Stimulated activated CD8-positive, alpha-beta memory T cell treated with anti-CD3 and anti-CD28 coated beads, Interleukin-7, amount 100 ng/mL, for 4 hours (primary cell): ENCODE results near the gene MAG.

Experiments
- DNase-seq, 2 donors: peaks; one replicate each; pipeline ENCODE4 v3.0.0-alpha.2; 2020; ENCODE audit warnings: low read depth in 2 of 2

The MAG gene

GRCh38 chr19:35297922-35298321 is 6.0 kb downstream of the MAG start:
- no peak for DNase-seq

- no peak for DNase-seq
These were observed 6.6 kb downstream of the MAG start for GRCh38 chr19:35298561-35298972.

GRCh38 chr19:35299523-35300338 is 7.8 kb downstream of the MAG start:
- DNase-seq, result no peak

- DNase-seq, result no peak
These were observed 8.3 kb downstream of the MAG start for GRCh38 chr19:35300339-35300649.

GRCh38 chr19:35301961-35302360 is 10.0 kb downstream of the MAG start:
- no peak for DNase-seq

- DNase-seq, result no peak
These were observed 10.5 kb downstream of the MAG start for GRCh38 chr19:35302446-35302845.

- no peak for DNase-seq
These were observed 11.5 kb downstream of the MAG start for GRCh38 chr19:35303357-35303915.

GRCh38 chr19:35304036-35304435 is 12.1 kb downstream of the MAG start:
- no peak for DNase-seq

GRCh38 chr19:35305181-35305580 is 13.2 kb downstream of the MAG start:
- no peak for DNase-seq

- no peak for DNase-seq
These were observed 14.7 kb downstream of the MAG start for GRCh38 chr19:35306473-35307246.

- DNase-seq, result no peak
These were observed 16.0 kb downstream of the MAG start for GRCh38 chr19:35307931-35308330.

GRCh38 chr19:35308910-35309309 is 16.9 kb downstream of the MAG start:
- DNase-seq, result no peak

GRCh38 chr19:35309481-35310279 is 17.7 kb downstream of the MAG start:
- no peak for DNase-seq

GRCh38 chr19:35310331-35310730 is 18.4 kb downstream of the MAG start:
- no peak for DNase-seq

- DNase-seq, result no peak
These were observed 19.0 kb downstream of the MAG start for GRCh38 chr19:35310811-35311465.

- DNase-seq, result no peak
These were observed 20.1 kb downstream of the MAG start for GRCh38 chr19:35311901-35312665.

- no peak for DNase-seq
These were observed 21.6 kb downstream of the MAG start for GRCh38 chr19:35313587-35313986.

GRCh38 chr19:35314031-35314430 is 22.1 kb downstream of the MAG start:
- no peak for DNase-seq

- no peak for DNase-seq
These were observed 23.0 kb downstream of the MAG start for GRCh38 chr19:35314858-35315470.

GRCh38 chr19:35315883-35316282 is 23.9 kb downstream of the MAG start:
- no peak for DNase-seq
